GM10847 (cell line): Measurements from ENCODE around the gene ASTN2.

ENCODE experiments used
- POLR2A ChIP-seq: IDR thresholded peaks from 2 replicates; pipeline ENCODE4 v1.6.1; 2011; ENCODE audit not compliant: insufficient read length; ENCODE audit errors: extremely low read depth

The ASTN2 gene, protein sequence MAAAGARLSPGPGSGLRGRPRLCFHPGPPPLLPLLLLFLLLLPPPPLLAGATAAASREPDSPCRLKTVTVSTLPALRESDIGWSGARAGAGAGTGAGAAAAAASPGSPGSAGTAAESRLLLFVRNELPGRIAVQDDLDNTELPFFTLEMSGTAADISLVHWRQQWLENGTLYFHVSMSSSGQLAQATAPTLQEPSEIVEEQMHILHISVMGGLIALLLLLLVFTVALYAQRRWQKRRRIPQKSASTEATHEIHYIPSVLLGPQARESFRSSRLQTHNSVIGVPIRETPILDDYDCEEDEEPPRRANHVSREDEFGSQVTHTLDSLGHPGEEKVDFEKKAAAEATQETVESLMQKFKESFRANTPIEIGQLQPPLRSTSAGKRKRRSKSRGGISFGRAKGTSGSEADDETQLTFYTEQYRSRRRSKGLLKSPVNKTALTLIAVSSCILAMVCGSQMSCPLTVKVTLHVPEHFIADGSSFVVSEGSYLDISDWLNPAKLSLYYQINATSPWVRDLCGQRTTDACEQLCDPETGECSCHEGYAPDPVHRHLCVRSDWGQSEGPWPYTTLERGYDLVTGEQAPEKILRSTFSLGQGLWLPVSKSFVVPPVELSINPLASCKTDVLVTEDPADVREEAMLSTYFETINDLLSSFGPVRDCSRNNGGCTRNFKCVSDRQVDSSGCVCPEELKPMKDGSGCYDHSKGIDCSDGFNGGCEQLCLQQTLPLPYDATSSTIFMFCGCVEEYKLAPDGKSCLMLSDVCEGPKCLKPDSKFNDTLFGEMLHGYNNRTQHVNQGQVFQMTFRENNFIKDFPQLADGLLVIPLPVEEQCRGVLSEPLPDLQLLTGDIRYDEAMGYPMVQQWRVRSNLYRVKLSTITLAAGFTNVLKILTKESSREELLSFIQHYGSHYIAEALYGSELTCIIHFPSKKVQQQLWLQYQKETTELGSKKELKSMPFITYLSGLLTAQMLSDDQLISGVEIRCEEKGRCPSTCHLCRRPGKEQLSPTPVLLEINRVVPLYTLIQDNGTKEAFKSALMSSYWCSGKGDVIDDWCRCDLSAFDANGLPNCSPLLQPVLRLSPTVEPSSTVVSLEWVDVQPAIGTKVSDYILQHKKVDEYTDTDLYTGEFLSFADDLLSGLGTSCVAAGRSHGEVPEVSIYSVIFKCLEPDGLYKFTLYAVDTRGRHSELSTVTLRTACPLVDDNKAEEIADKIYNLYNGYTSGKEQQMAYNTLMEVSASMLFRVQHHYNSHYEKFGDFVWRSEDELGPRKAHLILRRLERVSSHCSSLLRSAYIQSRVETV (N-terminal part only)

DNA sequence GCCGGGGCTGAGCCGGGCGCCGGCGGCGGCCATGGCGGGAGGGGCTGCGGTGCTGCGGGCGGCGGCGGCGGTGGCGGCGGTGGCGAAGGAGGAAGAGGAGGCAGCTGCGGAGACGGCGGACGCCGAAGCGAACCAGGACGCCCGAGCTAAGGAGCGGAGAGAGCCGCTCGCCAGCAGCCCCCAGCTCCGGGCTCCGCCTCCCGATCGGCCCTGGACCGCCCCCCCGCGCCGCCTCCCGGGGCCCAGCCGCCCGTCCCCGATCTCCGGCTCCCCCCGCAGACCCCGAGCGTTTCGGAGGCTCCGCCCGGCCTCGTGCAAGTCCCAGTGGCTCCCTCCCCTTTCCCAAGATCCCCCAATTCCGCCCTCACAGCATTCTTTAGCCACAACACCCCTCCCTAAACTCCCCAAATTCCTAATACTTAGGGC is at the start of gene ASTN2:
Gene ASTN2, minus strand, starts transcription at position 152 of the 426 bp plus-strand sequence. Its CDS starts 119 bp downstream, at position 33.
- no peak for TF ChIP-seq POLR2A

DNA sequence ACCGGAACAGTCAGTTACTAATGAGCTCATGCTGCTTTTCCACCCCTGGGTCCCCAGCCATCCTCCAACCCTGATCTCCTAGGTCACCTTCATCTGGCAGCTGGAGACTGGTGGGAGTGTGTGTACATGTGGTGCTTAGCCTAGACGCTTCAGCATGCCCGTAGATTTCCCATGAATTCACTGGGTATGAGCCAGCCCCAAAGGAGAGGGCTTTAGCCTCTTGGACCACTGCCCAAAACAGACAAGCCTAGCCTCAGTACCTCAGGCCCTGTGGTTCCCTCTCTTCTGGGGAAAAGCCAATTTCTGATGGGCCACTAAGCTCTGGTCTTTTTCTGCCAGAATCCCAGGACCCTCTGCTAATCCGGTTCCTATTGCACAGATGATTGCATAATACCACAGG is 48.0 kb upstream of the ASTN2 start:
- no peak for TF ChIP-seq POLR2A

DNA sequence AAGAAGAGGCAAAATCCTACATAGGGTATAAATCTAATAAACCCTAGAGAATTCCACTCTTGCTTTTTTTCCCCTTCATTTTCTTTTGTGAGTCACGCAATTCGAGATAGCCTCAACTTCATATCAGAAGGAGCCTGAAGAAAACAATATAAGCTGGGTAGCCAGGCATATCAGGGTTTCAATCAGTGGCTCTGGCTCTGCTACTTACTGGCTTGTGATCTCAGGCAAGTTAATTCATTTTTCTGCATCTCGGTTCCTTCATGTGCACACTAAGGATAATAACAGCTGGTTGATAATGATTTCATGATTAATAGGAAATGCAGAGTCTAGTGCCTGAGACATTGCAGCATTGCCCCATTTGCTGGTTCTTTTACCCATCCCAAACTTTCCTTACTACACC is 46.5 kb upstream of the ASTN2 start:
- no peak for TF ChIP-seq POLR2A

DNA sequence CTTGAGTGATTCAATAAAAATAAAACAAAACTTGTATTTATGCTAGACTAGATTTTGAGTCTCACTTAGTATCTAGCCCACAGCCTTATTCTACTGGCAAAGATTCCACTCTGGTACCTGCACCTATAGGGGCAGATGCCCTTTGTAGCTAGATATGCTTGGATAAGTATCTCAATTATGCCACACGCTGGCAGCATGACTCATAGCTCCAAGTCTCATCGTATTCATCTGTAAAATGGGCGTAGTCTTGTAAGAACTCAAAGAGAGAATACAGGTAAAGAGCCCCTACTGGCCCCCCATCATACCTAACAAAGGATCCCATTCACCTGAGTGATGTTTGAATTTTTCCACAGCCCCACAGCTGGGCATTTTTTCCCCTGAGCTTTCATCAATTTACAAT is 45.9 kb upstream of the ASTN2 start:
- TF ChIP-seq POLR2A, result no peak

DNA sequence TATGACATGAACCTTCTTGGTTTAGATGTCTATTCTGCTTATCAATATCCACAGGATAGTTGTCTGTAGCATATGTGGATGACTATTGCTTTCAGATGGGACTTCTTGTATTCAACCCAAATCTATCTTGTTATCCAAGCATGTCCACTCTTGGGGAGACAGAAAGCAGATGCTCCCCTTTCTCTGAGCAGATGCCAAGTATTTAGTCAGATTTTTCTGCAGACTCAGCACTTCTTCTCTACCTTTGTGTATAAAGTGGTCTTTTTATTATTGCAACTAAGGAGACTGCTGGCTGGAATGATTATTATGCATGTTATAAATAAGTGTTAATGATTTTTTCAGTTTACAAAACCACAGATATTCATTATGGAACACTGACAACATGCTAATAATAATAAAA is 45.1 kb upstream of the ASTN2 start:
- TF ChIP-seq POLR2A, result no peak

DNA sequence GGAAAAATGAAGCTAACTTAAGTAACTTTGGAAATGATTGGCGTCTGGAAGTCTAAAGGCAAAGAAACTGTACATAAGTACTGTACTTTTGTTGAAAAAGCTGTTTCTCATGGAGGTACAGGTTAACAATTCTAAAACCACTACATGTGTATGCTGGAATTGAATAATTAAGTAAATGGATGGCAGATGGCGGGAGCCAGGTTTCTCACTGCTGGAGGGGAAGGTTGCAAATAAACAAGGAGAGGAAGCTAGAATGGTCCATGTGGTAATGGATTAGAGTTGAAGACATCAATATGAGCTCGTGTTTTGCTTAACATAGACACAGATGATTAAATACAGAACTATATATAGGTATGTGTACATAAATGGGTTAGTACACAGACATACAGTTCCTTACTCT is 43.2 kb upstream of the ASTN2 start:
- TF ChIP-seq POLR2A, result no peak

DNA sequence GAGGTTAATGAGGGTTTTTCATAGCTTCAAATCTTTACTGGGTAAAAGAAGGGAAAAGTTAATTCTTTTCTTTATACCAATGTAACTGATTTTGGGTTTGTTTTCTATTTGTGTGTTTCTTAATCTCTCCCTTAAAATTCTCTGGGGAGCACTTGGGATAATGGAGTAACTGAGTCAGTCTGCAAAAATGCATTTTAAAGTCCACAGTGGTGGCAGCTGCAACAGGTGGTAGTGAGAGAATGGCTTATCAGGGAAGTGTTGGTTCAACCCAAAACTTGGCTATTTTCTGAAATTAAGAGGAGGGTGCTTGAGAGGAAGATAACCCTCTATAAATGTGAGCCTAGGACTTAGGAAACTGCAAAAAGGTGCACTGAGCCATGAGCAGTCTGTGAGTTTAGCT is 39.9 kb upstream of the ASTN2 start:
- no peak for TF ChIP-seq POLR2A

DNA sequence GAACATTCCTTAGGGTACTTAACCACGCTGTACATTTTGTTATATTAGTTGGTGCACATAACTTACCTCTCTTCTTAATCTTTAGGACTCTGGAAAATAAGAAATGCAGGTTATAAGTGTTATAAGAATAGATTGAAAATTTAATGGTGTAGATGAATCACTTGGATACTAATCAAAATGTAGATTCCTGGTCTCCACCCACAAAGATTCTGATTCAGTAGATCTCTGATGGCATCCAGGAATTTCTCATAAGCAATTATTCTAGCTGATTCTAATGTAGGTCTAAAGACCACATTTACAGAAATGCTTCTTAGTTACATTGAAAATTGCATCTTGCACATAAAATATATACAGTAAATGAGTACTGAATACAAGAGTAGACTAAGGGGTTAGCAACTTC is 38.9 kb upstream of the ASTN2 start:
- TF ChIP-seq POLR2A, result no peak

DNA sequence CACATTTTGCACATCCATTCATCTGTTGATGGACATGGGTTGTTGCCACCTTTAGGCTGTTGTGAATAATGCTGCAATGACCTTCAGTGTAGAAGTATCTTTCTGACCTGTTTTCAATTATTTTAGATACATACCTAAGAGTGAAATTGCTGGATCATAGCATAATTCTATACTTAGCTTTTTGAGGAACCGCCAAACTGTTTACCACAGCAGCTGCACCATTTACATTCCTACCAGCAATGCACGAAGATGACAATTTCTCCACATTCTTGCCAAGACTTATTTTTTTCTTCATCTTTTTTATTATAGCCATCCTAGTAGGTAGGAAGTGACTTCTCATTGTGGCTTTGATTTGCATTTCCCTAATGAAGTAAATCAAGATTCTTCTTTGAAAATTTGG is 36.5 kb upstream of the ASTN2 start:
- no peak for TF ChIP-seq POLR2A

DNA sequence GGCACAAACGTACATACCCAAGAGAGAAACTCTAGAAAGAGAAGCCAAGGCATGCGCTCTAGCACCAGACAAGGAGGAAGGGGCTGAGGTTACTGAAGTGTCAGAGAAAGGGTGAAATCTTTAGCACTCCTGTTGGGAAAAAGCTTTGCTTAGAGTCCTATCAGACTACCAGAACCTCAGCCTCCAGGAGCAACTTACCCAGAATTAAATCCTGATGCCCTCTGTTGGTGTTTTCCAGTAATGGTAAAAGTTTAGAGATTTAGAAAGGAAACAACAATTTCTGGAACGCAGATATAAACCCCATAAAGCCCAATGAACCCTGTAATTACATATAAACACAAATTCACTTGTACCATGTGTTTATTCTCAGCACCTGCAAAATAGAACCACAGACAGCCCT is 33.2 kb upstream of the ASTN2 start:
- TF ChIP-seq POLR2A, result no peak

DNA sequence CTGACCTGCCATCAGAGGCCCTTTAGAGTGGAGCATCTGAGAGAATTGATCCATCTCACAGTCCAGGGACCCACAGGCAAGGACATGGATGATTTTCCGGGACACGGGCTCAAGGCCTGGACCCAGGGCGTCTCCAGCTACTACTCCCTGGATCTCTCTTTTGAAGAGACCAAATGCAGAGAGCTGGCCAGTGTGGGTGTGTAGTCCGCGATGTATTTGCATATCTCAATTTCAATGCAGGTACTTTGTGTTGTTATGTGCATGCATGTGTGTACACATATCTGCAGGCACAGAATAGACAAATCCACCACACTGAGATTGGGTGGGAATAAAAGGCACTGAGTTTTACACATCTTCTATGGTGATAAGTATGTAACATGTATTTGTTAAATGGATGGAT is 30.8 kb upstream of the ASTN2 start:
- TF ChIP-seq POLR2A, result no peak

DNA sequence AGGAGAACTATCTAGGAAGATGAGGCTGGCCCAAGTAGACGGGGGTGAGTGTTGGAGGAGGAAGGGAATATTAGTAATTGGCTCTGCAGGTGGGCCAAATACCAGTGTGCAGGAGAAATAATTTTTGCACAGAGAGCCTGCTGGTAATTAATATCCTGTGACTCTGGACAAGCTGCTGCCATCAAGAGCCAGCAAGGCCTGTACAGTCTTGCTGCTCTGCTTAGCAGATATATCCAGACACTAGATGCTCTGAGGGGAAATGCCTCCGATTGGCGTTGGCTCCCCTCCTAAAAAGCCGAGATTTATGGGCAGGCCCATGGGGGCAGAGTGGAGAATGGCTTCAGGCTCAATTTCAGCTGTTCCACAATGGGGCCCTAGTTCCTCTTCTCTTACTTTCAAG is 29.6 kb upstream of the ASTN2 start:
- no peak for TF ChIP-seq POLR2A

DNA sequence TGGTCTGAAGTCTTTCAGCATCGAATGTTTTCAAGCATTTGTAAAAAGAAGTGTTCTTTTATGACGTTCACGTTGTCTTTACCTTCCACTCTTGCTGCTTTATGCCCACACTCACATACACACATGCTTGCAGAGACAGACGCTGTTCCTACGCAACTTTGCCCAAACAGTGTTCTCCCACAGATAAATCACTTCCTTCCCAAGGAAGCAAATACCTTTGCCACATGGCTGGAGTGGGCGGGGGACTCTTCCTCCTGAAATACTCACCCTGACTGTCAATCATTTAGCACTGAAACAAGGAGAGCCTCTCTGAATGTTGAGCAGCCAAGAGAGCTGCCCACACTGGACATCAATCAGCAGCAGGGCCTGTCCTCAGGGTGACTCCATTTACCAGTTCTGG is 22.4 kb upstream of the ASTN2 start:
- TF ChIP-seq POLR2A, result no peak

DNA sequence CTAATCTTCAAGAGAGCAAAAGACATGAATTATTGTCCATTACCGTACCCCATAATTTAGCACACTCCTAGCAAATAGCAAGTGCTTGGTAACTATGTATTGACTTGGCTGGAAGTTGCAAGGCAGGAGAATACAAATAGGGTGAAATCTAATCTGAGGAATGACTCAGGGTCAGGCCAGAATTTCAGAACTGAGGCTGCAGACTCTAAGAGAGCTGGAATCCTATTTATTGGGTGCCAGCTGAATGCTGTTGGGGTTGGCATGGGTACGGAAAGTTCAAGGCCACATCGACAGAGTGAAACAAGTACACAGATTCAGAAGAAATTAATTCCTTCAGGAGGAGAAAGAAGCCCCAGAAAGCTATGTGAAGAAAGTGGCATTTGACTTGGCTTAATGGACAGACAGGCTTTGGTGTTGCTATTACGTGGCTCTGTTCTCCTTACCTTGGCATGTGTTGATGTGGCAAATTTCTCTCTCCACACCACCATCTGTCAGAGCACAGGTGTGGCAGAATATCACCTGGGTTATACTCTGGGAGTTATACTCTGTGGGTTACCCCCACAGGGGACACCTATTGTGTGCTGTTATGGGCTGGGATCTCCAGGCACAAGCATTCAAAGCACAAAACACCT is 20.9 kb upstream of the ASTN2 start:
- no peak for TF ChIP-seq POLR2A

DNA sequence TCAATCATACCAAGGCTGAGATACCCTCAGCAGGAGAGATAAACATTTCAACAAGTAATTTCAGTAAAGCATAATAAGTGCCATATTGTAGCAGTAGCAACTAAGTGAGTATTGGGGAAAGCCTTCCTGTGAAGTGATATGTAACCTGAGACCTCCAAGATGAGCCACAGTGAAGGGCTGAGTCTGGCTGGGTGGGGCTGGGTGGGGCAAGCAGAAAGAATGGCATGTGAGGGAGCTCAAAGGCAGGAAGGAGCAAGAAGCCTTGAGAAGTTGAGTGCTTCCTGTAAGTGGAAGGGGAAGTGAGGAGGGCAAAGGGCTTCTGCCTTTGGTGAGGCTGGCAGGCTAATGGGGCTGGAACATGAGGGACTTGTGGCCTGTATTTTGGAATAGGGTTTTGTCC is 19.7 kb upstream of the ASTN2 start:
- TF ChIP-seq POLR2A, result no peak
